Measurements from ENCODE around the gene FGF14.

The FGF14 gene

GRCh38 chr13:102347490-102347889 lies 54.4 kb downstream of the FGF14 start:
- Histone ChIP-seq H3K4me3 (ENCODE audit: low read depth, low read length) (no peak overlapping the region), H3K36me3 (ENCODE audit: control insufficient read depth in 2 of 2, insufficient read depth in 1 of 2, low read length in 2 of 2) (no peaks in the 10 kb centered on the region), H3K4me1 (ENCODE audit: control insufficient read depth, insufficient read depth, low read length) (no peaks in the 10 kb centered on the region), H3K9me3 (ENCODE audit: control insufficient read depth, insufficient read depth, low read depth, low read length) (no peaks in the 10 kb centered on the region), H3K27ac (ENCODE audit: extremely low read depth, low read depth, low read length) (no peak overlapping the region)
- ChIA-PET CTCF (no interaction called here), POLR2A (no interaction called here)
- TF ChIP-seq ZBTB8A (tag by site-specific recombination; IDR thresholded peaks at IDR 0.05) (no peak), ZNF248 (tag by site-specific recombination; IDR thresholded peaks at IDR 0.05) (no peak), ZNF114 (tag by site-specific recombination; IDR thresholded peaks at IDR 0.05) (no peak), ZNF155 (tag by site-specific recombination; IDR thresholded peaks at IDR 0.05) (no peak), ZNF639 (tag by site-specific recombination; IDR thresholded peaks at IDR 0.05) (no peak), ZNF645 (tag by site-specific recombination; IDR thresholded peaks at IDR 0.05) (no peak), ZNF488 (tag by site-specific recombination; IDR thresholded peaks at IDR 0.05) (no peak), ZNF600 (tag by site-specific recombination; IDR thresholded peaks at IDR 0.05) (no peak), TCF7L2 (IDR thresholded peaks at IDR 0.05; ENCODE audit: borderline replicate concordance, low read depth, low read length) (no peak), ZNF140 (tag by site-specific recombination; IDR thresholded peaks at IDR 0.05) (no peak), ZNF514 (tag by site-specific recombination; IDR thresholded peaks at IDR 0.05) (no peak)

- POLR2A ChIA-PET = no interaction called here
- H3K27ac ChIP-seq (ENCODE audit: extremely low read depth, low read depth, low read length) = no peak overlapping the region
- CTCF ChIA-PET = no interaction called here
- H3K36me3 ChIP-seq (ENCODE audit: control insufficient read depth in 2 of 2, insufficient read depth in 1 of 2, low read length in 2 of 2) = no peaks in the 10 kb centered on the region
- TF ChIP-seq ZNF24 (tag by site-specific recombination; IDR thresholded peaks at IDR 0.05) (no peak), ZNF791 (tag by site-specific recombination; IDR thresholded peaks at IDR 0.05) (no peak), ZNF391 (tag by site-specific recombination; IDR thresholded peaks at IDR 0.05; ENCODE audit: borderline replicate concordance, low read depth) (no peak), MEIS1 (CRISPR knock-in tag; IDR thresholded peaks at IDR 0.05; ENCODE audit: borderline replicate concordance) (no peak), ZNF280D (tag by site-specific recombination; IDR thresholded peaks at IDR 0.05) (no peak), ZSCAN30 (tag by site-specific recombination; IDR thresholded peaks at IDR 0.05) (no peak), ATF2 (tag by site-specific recombination; IDR thresholded peaks at IDR 0.05; ENCODE audit: low read depth) (no peak), ZNF510 (tag by site-specific recombination; IDR thresholded peaks at IDR 0.05; ENCODE audit: insufficient replicate concordance) (no peak), ZNF501 (tag by site-specific recombination; IDR thresholded peaks at IDR 0.05) (no peak), ZNF521 (tag by site-specific recombination; IDR thresholded peaks at IDR 0.05) (no peak), PBX3 (CRISPR knock-in tag; IDR thresholded peaks at IDR 0.05) (no peak), ZNF324 (tag by site-specific recombination; IDR thresholded peaks at IDR 0.05) (no peak), ZNF121 (tag by site-specific recombination; IDR thresholded peaks at IDR 0.05) (no peak), ZNF776 (tag by site-specific recombination; IDR thresholded peaks at IDR 0.05; ENCODE audit: borderline replicate concordance) (no peak)
- no peaks in the 10 kb centered on the region for H3K4me1 ChIP-seq (ENCODE audit: control insufficient read depth, insufficient read depth, low read length)
- H3K4me3 ChIP-seq (ENCODE audit: low read depth, low read length) = no peak overlapping the region
- no peaks in the 10 kb centered on the region for H3K9me3 ChIP-seq (ENCODE audit: control insufficient read depth, insufficient read depth, low read depth, low read length)
These were observed 55.1 kb downstream of the FGF14 start for GRCh38 chr13:102346769-102347168.
